Right atrium auricular region (tissue), 2 donors: ENCODE results near the gene SLC16A7. TPM values are rescaled to one million over a fixed set of nuclear protein-coding genes. Genes with fewer than 3 reads are reported as not detected.

Experiments
- DNase-seq: peaks from one replicate; pipeline ENCODE4 v3.0.0-alpha.2; 2019; ENCODE audit warnings: low spot score
- H3K27ac ChIP-seq, 2 donors: fragments of 200-600 bp; sonication (generic); 1 replicate in 1 of 2; 2 replicates in 1 of 2; pipeline ENCODE4 v1.5.1; 2016 to 2019
- H3K27me3 ChIP-seq, 2 donors: fragments of 200-600 bp; sonication (generic); one replicate each; pipeline versions ENCODE4 v1.5.1 to v1.6.0; 2017 to 2019
- H3K36me3 ChIP-seq: fragments of 200-600 bp; sonication (generic); one replicate; pipeline ENCODE4 v1.5.1; 2016
- H3K4me1 ChIP-seq, 2 donors: fragments of 200-600 bp; sonication (generic); one replicate each; pipeline versions ENCODE4 v1.5.1 to v1.6.0; 2017 to 2019
- H3K4me3 ChIP-seq, 2 donors: fragments of 200-600 bp; sonication (generic); 1 replicate in 1 of 2; 2 replicates in 1 of 2; pipeline ENCODE4 v1.5.1; 2017 to 2019; ENCODE audit warnings: mild to moderate bottlenecking in 1 of 2, moderate library complexity in 1 of 2
- H3K9me3 ChIP-seq, 2 donors: fragments of 200-600 bp; sonication (generic); one replicate each; pipeline ENCODE4 v1.5.1; 2019
- CTCF ChIP-seq, 2 donors: fragments of 200-600 bp; sonication (generic); IDR thresholded peaks; one replicate each; pipeline ENCODE4 v1.5.1; 2019; ENCODE audit warnings: antibody characterized with exemption in 2 of 2
- total RNA-seq, 2 donors: library from RNA; depleted of rRNA; stranded (reverse); fragments of >200 nt; gene quantifications; one replicate each; pipeline ENCODE4 v1.1.0, GENCODE V29; 2016

The SLC16A7 gene
- total RNA-seq, 2 donors from 2014 or later = 61.0 to 139 TPM

GRCh38 chr12:59615392-59616165 is 19.8 kb downstream of the SLC16A7 start:
- Histone ChIP-seq H3K36me3 (peaks cover 6% of the 10 kb centered on the region), H3K4me3 (no peak overlapping the region), H3K27ac (peak overlapping the region; percentile 69 to 81), H3K27me3 (no peaks in the 10 kb centered on the region), H3K9me3 (peaks cover 0 to 28% of the 10 kb centered on the region in 2 donors), H3K4me1 (peaks cover 0 to 12% of the 10 kb centered on the region in 2 donors)
- DNase-seq = no peak
- TF ChIP-seq CTCF (IDR thresholded peaks at IDR 0.05) = no peak

GRCh38 chr12:59619461-59620240 is 23.8 kb downstream of the SLC16A7 start:
- Histone ChIP-seq H3K27me3 (no peaks in the 10 kb centered on the region), H3K36me3 (no peaks in the 10 kb centered on the region), H3K27ac (peak overlapping the region; percentile 44 to 81), H3K4me1 (peaks cover 0 to 13% of the 10 kb centered on the region in 2 donors), H3K4me3 (no peak overlapping the region), H3K9me3 (no peaks in the 10 kb centered on the region)
- TF ChIP-seq CTCF (IDR thresholded peaks at IDR 0.05) = no peak
- no peak for DNase-seq

DNA sequence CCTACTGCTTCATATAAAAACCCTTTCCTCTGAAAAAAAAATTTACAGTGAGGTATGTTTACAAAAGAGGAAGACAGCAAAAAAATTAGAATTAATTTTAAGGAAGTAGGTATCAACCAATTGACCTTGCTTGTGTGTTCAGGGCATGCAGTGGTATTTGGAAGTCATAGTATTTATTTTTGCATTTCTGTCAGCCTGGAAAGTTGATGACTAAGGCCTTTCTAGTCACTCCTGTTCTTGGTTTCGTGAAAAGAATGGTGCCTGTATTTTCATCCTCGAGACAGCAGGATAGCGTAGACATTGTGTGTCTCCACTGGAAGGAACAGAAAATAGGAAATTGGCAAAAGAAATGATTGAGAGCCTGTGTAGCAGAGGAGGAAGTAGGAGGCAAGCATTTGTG is 24.5 kb downstream of the SLC16A7 start:
- Histone ChIP-seq H3K27me3 (no peaks in the 10 kb centered on the region), H3K27ac (peak overlapping the region; percentile 44 to 81), H3K9me3 (no peaks in the 10 kb centered on the region), H3K4me3 (no peak overlapping the region), H3K4me1 (peaks cover 0 to 17% of the 10 kb centered on the region in 2 donors), H3K36me3 (no peaks in the 10 kb centered on the region)
- DNase-seq = no peak
- TF ChIP-seq CTCF (IDR thresholded peaks at IDR 0.05) = no peak

DNA sequence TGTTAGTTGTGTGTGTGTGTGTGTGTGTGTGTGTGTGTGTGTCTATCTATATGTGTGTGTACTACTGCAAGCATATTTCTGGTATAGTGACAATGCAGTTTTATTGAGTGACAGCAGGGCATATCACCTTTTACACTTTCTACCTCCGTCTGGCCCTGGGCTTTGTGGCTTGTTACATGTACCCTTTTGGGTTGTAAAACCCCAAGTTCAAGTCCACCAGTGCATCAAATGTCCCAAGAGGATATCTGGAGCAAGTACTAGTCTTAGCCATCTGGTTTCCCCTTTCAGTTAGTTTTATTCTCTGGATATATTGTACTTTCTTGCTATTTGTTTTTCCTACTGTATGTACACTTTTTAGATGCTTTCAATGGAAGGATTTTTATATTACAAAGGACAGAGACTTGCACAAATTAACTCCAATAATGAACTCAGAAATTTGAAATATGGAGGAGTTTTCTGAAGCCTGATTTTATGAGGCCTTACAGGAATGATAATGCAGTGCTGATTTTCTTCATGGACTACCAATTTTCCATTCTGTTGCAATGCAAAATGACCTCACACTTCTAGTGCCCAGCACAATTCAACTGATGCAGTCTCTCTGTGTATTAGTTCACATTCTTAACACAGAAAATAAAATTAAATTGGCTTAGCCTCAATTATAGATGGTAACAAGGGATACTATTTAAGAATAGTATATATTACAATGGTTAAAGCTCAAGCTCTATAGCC is 29.1 kb downstream of the SLC16A7 start:
- DNase-seq = no peak
- Histone ChIP-seq H3K4me1 (peaks cover 0 to 12% of the 10 kb centered on the region in 2 donors), H3K9me3 (no peaks in the 10 kb centered on the region), H3K27me3 (no peaks in the 10 kb centered on the region), H3K27ac (no peak overlapping the region), H3K4me3 (no peak overlapping the region), H3K36me3 (no peaks in the 10 kb centered on the region)
- no peak for TF ChIP-seq CTCF (IDR thresholded peaks at IDR 0.05)

DNA sequence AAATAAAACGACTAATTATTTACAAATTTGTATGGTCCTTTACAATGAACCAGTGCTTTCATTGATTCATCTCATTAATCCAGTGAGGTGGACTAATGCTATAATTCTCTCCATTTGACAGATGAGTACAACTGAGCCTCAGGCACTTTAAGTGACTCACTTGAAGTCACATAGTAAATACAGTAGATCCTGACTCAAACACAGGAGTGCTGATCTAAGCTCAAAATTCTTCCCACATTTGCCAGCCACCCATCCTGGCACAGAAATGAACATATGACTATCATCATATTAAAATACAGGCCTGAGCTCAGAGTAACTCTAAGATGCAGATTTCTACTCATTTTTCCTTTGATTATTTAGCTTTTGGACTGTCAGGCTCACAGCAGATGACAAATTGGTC is 30.6 kb downstream of the SLC16A7 start:
- no peak for DNase-seq
- no peak for TF ChIP-seq CTCF (IDR thresholded peaks at IDR 0.05)
- H3K4me3 ChIP-seq = no peak overlapping the region
- peaks cover 0 to 4% of the 10 kb centered on the region in 2 donors for H3K4me1 ChIP-seq
- H3K27me3 ChIP-seq = no peaks in the 10 kb centered on the region
- no peak overlapping the region for H3K27ac ChIP-seq
- H3K36me3 ChIP-seq = no peaks in the 10 kb centered on the region
- no peaks in the 10 kb centered on the region for H3K9me3 ChIP-seq
